Astrocyte (in vitro differentiated cells and primary cell): Measurements from ENCODE around the gene MEGF11.

Source experiments
- CTCF ChIP-seq: IDR thresholded peaks from 2 replicates; pipeline ENCODE4 v1.5.1; 2011; ENCODE audit warnings: low read depth, mild to moderate bottlenecking, inconsistent platforms, low read length, moderate library complexity; ENCODE audit not compliant: insufficient read depth
- EZH2 ChIP-seq: IDR thresholded peaks from 2 replicates; pipeline ENCODE4 v1.6.1; 2012; ENCODE audit warnings: mild to moderate bottlenecking, low read length, inconsistent platforms; ENCODE audit not compliant: insufficient read depth

GRCh38 chr15:65982627-65983322 is 270.8 kb downstream of the MEGF11 start:
- TF ChIP-seq EZH2 (peak; percentile 18), CTCF (no peak)
